DMS53 treated with DMSO at 0.1 percent for 48 hours (cell line): Measurements from ENCODE around the gene FOXL3.
"Not testable (repeated sequence)": the region's sequence is repeated elsewhere in the genome, so short reads cannot be mapped to it uniquely, and the experiment has no call there.

Experiments used
- DNase-seq: peaks from one replicate; lab custom pipeline; 2025; ENCODE audit not compliant: unreplicated experiment; lab: John Stamatoyannopoulos, UW

The FOXL3 gene

GRCh38 chr7:286266-286665 lies 3.7 kb upstream of the FOXL3 start:
- DNase-seq = no peak

GRCh38 chr7:288671-289101 lies 1.3 kb upstream of the FOXL3 start:
- DNase-seq = no peak

GRCh38 chr7:289209-289755 lies 688 bp upstream of the FOXL3 start:
- DNase-seq = no peak

GRCh38 chr7:290554-291372 lies 793 bp downstream of the FOXL3 start:
- DNase-seq = no peak

GRCh38 chr7:291373-292092 lies 1.6 kb downstream of the FOXL3 start:
- DNase-seq = no peak

GRCh38 chr7:292226-292625 lies 2.3 kb downstream of the FOXL3 start:
- no peak for DNase-seq

GRCh38 chr7:292826-293225 lies 2.9 kb downstream of the FOXL3 start:
- no peak for DNase-seq

- no peak for DNase-seq
Measured at GRCh38 chr7:293681-294439, 3.9 kb downstream of the FOXL3 start.

GRCh38 chr7:294440-295154 lies 4.6 kb downstream of the FOXL3 start:
- no peak for DNase-seq

- DNase-seq = no peak
Measured at GRCh38 chr7:295155-296154, 5.5 kb downstream of the FOXL3 start.

GRCh38 chr7:296373-296945 lies 6.5 kb downstream of the FOXL3 start:
- DNase-seq = no peak

- not testable (repeated sequence) for DNase-seq
Measured at GRCh38 chr7:297141-297540, 7.2 kb downstream of the FOXL3 start.

GRCh38 chr7:297611-298374 lies 7.8 kb downstream of the FOXL3 start:
- DNase-seq = no peak

GRCh38 chr7:298375-298702 lies 8.4 kb downstream of the FOXL3 start:
- DNase-seq = no peak

GRCh38 chr7:298743-299142 lies 8.8 kb downstream of the FOXL3 start:
- no peak for DNase-seq

GRCh38 chr7:299169-299568 lies 9.2 kb downstream of the FOXL3 start:
- no peak for DNase-seq

GRCh38 chr7:299628-300027 lies 9.7 kb downstream of the FOXL3 start:
- DNase-seq = no peak

- DNase-seq = no peak
Measured at GRCh38 chr7:300048-300447, 10.1 kb downstream of the FOXL3 start.
